ENCODE measurements around the gene RARS2. TPM values are rescaled to one million over a fixed set of nuclear protein-coding genes. Genes with fewer than 3 reads are reported as not detected.

RARS2 gene
- total RNA-seq, 1 experiment from 2014 or later = 14.8 TPM

- no peak for ATAC-seq
Measured at GRCh38 chr6:87555506-87555905, 34.3 kb downstream of the RARS2 start.

DNA sequence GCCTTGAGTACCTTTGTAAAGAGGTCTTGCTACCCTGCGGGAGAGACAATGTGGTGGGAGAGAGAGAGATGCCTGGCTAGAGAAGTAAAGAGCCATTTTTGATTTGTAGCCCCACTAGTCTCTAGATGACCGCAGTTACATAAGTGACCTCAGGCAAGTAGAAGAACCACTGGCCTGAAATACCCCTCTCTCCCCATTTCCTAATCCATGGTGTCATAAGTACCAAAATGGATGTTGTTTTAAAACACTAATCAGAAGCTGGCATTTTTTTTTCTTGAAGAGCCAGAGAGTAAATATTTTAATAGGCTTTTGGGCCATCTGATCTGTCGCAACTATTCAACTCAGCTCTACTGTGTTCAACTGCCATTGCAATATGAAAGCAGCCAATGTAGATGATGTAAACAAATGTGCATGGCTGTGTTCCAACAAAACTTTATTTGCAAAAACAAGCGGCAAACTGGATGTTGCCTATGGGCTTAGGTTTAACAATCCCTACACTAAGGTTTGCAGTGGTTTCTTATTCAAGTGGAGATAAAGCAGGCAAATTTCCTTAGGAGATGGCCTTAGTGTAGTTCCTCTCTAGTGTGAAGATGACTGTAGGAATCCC is 36.5 kb downstream of the RARS2 start:
- Histone ChIP-seq H4K20me1 (ENCODE audit: low read length) (no peaks in the 10 kb centered on the region), H3K9me2 (replicated peaks; ENCODE audit: low read length) (no peaks in the 10 kb centered on the region), H3K9ac (ENCODE audit: low read length) (no peak overlapping the region), H3F3A (ENCODE audit: low read length, unreplicated experiment) (no peaks in the 10 kb centered on the region), H3K4me1 (ENCODE audit: insufficient read depth, low read length) (no peaks in the 10 kb centered on the region), H3K4me2 (ENCODE audit: low read length) (no peak overlapping the region), H3K9me3 (ENCODE audit: low read length) (no peaks in the 10 kb centered on the region), H3K36me3 (ENCODE audit: low read depth, low read length) (peaks cover 5% of the 10 kb centered on the region), H3K4me3 (ENCODE audit: low read length) (no peak overlapping the region), H3K27me3 (ENCODE audit: low read length) (no peaks in the 10 kb centered on the region), H2AFZ (ENCODE audit: low read length) (no peak overlapping the region), H3K27ac (ENCODE audit: low read length) (no peak overlapping the region), H3K79me2 (ENCODE audit: low read length) (no peaks in the 10 kb centered on the region)
- DNase-seq = no peak
- CTCF ChIA-PET = no interaction called here
- ATAC-seq = no peak
- intact Hi-C loops (cut with micrococcal nuclease) = no loop called here
- BruUV-seq (replicated peaks) = no TSS peak
- TF ChIP-seq EZH2 (IDR thresholded peaks at IDR 0.05; ENCODE audit: low read length, unreplicated experiment) = no peak
- TF ChIP-seq, protein P1, sequence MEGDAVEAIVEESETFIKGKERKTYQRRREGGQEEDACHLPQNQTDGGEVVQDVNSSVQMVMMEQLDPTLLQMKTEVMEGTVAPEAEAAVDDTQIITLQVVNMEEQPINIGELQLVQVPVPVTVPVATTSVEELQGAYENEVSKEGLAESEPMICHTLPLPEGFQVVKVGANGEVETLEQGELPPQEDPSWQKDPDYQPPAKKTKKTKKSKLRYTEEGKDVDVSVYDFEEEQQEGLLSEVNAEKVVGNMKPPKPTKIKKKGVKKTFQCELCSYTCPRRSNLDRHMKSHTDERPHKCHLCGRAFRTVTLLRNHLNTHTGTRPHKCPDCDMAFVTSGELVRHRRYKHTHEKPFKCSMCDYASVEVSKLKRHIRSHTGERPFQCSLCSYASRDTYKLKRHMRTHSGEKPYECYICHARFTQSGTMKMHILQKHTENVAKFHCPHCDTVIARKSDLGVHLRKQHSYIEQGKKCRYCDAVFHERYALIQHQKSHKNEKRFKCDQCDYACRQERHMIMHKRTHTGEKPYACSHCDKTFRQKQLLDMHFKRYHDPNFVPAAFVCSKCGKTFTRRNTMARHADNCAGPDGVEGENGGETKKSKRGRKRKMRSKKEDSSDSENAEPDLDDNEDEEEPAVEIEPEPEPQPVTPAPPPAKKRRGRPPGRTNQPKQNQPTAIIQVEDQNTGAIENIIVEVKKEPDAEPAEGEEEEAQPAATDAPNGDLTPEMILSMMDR (conservative IDR thresholded peaks at IDR 0.05; ENCODE audit: low read depth, low read length) = no peak
- TF ChIP-seq EZH2phosphoT487 (IDR thresholded peaks at IDR 0.05; ENCODE audit: borderline replicate concordance, low read length) = no peak
- POLR2A ChIA-PET (ENCODE audit: unreplicated experiment) = no interaction called here

More at GRCh38 chr6:87555506-87555905, 34.3 kb downstream of the RARS2 start:
- H3K4me3 ChIP-seq (ENCODE audit: low read length) = no peak overlapping the region
- no peak overlapping the region for H2AFZ ChIP-seq (ENCODE audit: low read length)
- H3K79me2 ChIP-seq (ENCODE audit: low read length) = no peaks in the 10 kb centered on the region
- no peaks in the 10 kb centered on the region for H3K4me1 ChIP-seq (ENCODE audit: insufficient read depth, low read length)
- intact Hi-C loops (cut with micrococcal nuclease) = no loop called here
- no peaks in the 10 kb centered on the region for H3K27me3 ChIP-seq (ENCODE audit: low read length)
- no peak for TF ChIP-seq EZH2 (IDR thresholded peaks at IDR 0.05; ENCODE audit: low read length, unreplicated experiment)
- no peak overlapping the region for H3K4me2 ChIP-seq (ENCODE audit: low read length)
- H3K9ac ChIP-seq (ENCODE audit: low read length) = no peak overlapping the region
- H3K36me3 ChIP-seq (ENCODE audit: low read depth, low read length) = no peaks in the 10 kb centered on the region
- DNase-seq = no peak
- no peaks in the 10 kb centered on the region for H3F3A ChIP-seq (ENCODE audit: low read length, unreplicated experiment)
- no TSS peak for BruUV-seq (replicated peaks)
- ChIA-PET CTCF (no interaction called here), POLR2A (ENCODE audit: unreplicated experiment) (no interaction called here)
- H3K27ac ChIP-seq (ENCODE audit: low read length) = no peak overlapping the region
- H3K9me2 ChIP-seq (replicated peaks; ENCODE audit: low read length) = no peaks in the 10 kb centered on the region
- no peaks in the 10 kb centered on the region for H4K20me1 ChIP-seq (ENCODE audit: low read length)
- H3K9me3 ChIP-seq (ENCODE audit: low read length) = no peaks in the 10 kb centered on the region

- no peaks in the 10 kb centered on the region for H3F3A ChIP-seq (ENCODE audit: low read length, unreplicated experiment)
- H3K36me3 ChIP-seq (ENCODE audit: low read depth, low read length) = peaks cover 5% of the 10 kb centered on the region
- no peak overlapping the region for H3K27ac ChIP-seq (ENCODE audit: low read length)
- H3K4me3 ChIP-seq (ENCODE audit: low read length) = no peak overlapping the region
- no TSS peak for BruUV-seq (replicated peaks)
- DNase-seq (no peak), ATAC-seq (no peak)
- intact Hi-C loops (cut with micrococcal nuclease) = no loop called here
- no peaks in the 10 kb centered on the region for H3K79me2 ChIP-seq (ENCODE audit: low read length)
- H3K4me1 ChIP-seq (ENCODE audit: insufficient read depth, low read length) = no peaks in the 10 kb centered on the region
- POLR2A ChIA-PET (ENCODE audit: unreplicated experiment) = no interaction called here
- H3K9me2 ChIP-seq (replicated peaks; ENCODE audit: low read length) = no peaks in the 10 kb centered on the region
- H3K9me3 ChIP-seq (ENCODE audit: low read length) = no peaks in the 10 kb centered on the region
- CTCF ChIA-PET = no interaction called here
- no peak overlapping the region for H3K9ac ChIP-seq (ENCODE audit: low read length)
- H3K27me3 ChIP-seq (ENCODE audit: low read length) = no peaks in the 10 kb centered on the region
- H4K20me1 ChIP-seq (ENCODE audit: low read length) = no peaks in the 10 kb centered on the region
- H2AFZ ChIP-seq (ENCODE audit: low read length) = no peak overlapping the region
- H3K4me2 ChIP-seq (ENCODE audit: low read length) = no peak overlapping the region
- TF ChIP-seq, protein P1 (conservative IDR thresholded peaks at IDR 0.05; ENCODE audit: low read depth, low read length) = no peak
- no peak for TF ChIP-seq EZH2 (IDR thresholded peaks at IDR 0.05; ENCODE audit: low read length, unreplicated experiment)
- no peak for TF ChIP-seq EZH2phosphoT487 (IDR thresholded peaks at IDR 0.05; ENCODE audit: borderline replicate concordance, low read length)
Measured at GRCh38 chr6:87551799-87552198, 38.0 kb downstream of the RARS2 start.
